GM23338 (cell line): Measurements from ENCODE around the gene ZNF69. TPM values are rescaled to one million over a fixed set of nuclear protein-coding genes. Genes with fewer than 3 reads are reported as not detected.

ENCODE experiments used
- ATAC-seq: fragments of 200-7000 bp; cut with Tn5 transposase; 3 replicates; pipeline ENCODE4 v1.9.1; 2020
- DNase-seq: peaks from one replicate; pipeline ENCODE4 v3.0.0-alpha.2; 2015; ENCODE audit warnings: low spot score
- H2AFZ ChIP-seq: fragments of 200-600 bp; sonication (generic); 2 replicates; pipeline ENCODE4 v1.8.0; 2016; ENCODE audit warnings: antibody characterized with exemption, mild to moderate bottlenecking, moderate library complexity
- H3F3A ChIP-seq: fragments of 200-600 bp; sonication (generic); replicated peaks from 2 replicates; pipeline ENCODE4 v1.8.0; 2017; ENCODE audit warnings: antibody characterized with exemption, mixed run types, low read depth
- H3K27ac ChIP-seq: fragments of 200-600 bp; sonication (generic); 2 replicates; pipeline ENCODE4 v1.6.1; 2016; ENCODE audit warnings: low read depth
- H3K27me3 ChIP-seq: fragments of 200-600 bp; sonication (generic); 2 replicates; pipeline ENCODE4 v1.8.0; 2016; ENCODE audit warnings: mild to moderate bottlenecking, mixed run types, moderate library complexity; ENCODE audit not compliant: insufficient read depth
- H3K36me3 ChIP-seq: fragments of 200-600 bp; sonication (generic); 2 replicates; pipeline ENCODE4 v1.8.0; 2016; ENCODE audit warnings: mild to moderate bottlenecking; ENCODE audit not compliant: insufficient read depth
- H3K4me1 ChIP-seq: fragments of 200-600 bp; sonication (generic); 2 replicates; pipeline ENCODE4 v1.8.0; 2016; ENCODE audit warnings: mild to moderate bottlenecking, moderate library complexity; ENCODE audit not compliant: insufficient read depth
- H3K4me2 ChIP-seq: fragments of 200-600 bp; sonication (generic); 2 replicates; pipeline ENCODE4 v1.7.1; 2017; ENCODE audit warnings: mixed run types
- H3K4me3 ChIP-seq: fragments of 200-600 bp; sonication (generic); 2 replicates; pipeline ENCODE4 v1.6.1; 2016; ENCODE audit warnings: mixed run types
- H3K79me2 ChIP-seq: fragments of 200-600 bp; sonication (generic); replicated peaks from 2 replicates; pipeline ENCODE4 v1.8.0; 2017; ENCODE audit warnings: mild to moderate bottlenecking; ENCODE audit not compliant: insufficient read depth
- H3K9me2 ChIP-seq: fragments of 200-600 bp; sonication (generic); 2 replicates; pipeline ENCODE4 v1.8.0; 2017; ENCODE audit not compliant: insufficient read depth
- H4K20me1 ChIP-seq: fragments of 200-600 bp; sonication (generic); replicated peaks from 2 replicates; pipeline ENCODE4 v1.8.0; 2017; ENCODE audit warnings: mild to moderate bottlenecking; ENCODE audit not compliant: insufficient read depth
- H3K27ac Mint-ChIP-seq: 2 replicates; pipeline ENCODE4 v1.8.0; 2020; ENCODE audit warnings: inconsistent platforms, mild to moderate bottlenecking, moderate library complexity, mixed read lengths
- H3K27me3 Mint-ChIP-seq: 3 replicates; pipeline ENCODE4 v1.8.0; 2022; ENCODE audit warnings: low read depth, mild to moderate bottlenecking, moderate library complexity, mixed read lengths, inconsistent platforms; ENCODE audit not compliant: insufficient read depth, poor library complexity
- H3K36me3 Mint-ChIP-seq: 3 replicates; pipeline ENCODE4 v1.8.0; 2021; ENCODE audit warnings: low read depth, mild to moderate bottlenecking, inconsistent platforms, moderate library complexity, mixed read lengths
- H3K4me1 Mint-ChIP-seq: 3 replicates; pipeline ENCODE4 v1.8.0; 2020; ENCODE audit warnings: mild to moderate bottlenecking, inconsistent platforms, mixed read lengths
- H3K4me3 Mint-ChIP-seq: 3 replicates; pipeline ENCODE4 v1.8.0; 2021; ENCODE audit warnings: moderate library complexity, mild to moderate bottlenecking, inconsistent platforms, mixed read lengths
- H3K9me3 Mint-ChIP-seq: 3 replicates; pipeline ENCODE4 v1.8.0; 2020; ENCODE audit warnings: moderate library complexity, mild to moderate bottlenecking, inconsistent platforms, mixed read lengths
- CREB1 ChIP-seq: fragments of 250-450 bp; sonication (Bioruptor Pico); IDR thresholded peaks from 2 replicates; pipeline ENCODE4 v1.5.0; 2020; ENCODE audit warnings: low read depth, mild to moderate bottlenecking, moderate library complexity
- EZH2 ChIP-seq: fragments of 200-600 bp; sonication (generic); IDR thresholded peaks from one replicate; pipeline ENCODE4 v1.8.0; 2017; ENCODE audit warnings: antibody characterized with exemption, mild to moderate bottlenecking, low read depth; ENCODE audit not compliant: unreplicated experiment
- STAT1 ChIP-seq: IDR thresholded peaks from one replicate; pipeline ENCODE4 v1.6.1; 2016; ENCODE audit warnings: antibody characterized with exemption; ENCODE audit not compliant: unreplicated experiment
- ZNF331 ChIP-seq: fragments of 250-450 bp; sonication (Bioruptor Pico); IDR thresholded peaks from 2 replicates; pipeline ENCODE4 v1.5.0; 2020; ENCODE audit warnings: low read depth, mild to moderate bottlenecking, moderate library complexity
- polyA plus RNA-seq: library from polyadenylated mRNA; unstranded; fragments of >200 nt; fragmentation: Nextera tagmentation; extraction: Ambion mirVana; gene quantifications from 2 replicates; pipeline ENCODE4 v1.2.1, GENCODE V29; 2016
- total RNA-seq: library from RNA; depleted of rRNA; stranded (reverse); fragments of >200 nt; shearing (Covaris generic); gene quantifications from 2 replicates; pipeline ENCODE4 v1.2.3, GENCODE V29; 2014
- TF ChIP-seq, protein P1 (sequence below): fragments of 250-450 bp; sonication (Bioruptor Pico); IDR thresholded peaks from 2 replicates; pipeline ENCODE4 v1.5.0; 2020; ENCODE audit warnings: mild to moderate bottlenecking, moderate library complexity
- TF ChIP-seq, protein P2 (sequence below): IDR thresholded peaks from 2 replicates; pipeline ENCODE4 v1.6.1; 2016; ENCODE audit warnings: antibody characterized with exemption

The ZNF69 gene
- total and polyA plus RNA-seq, 2 experiments from 2014 or later: 15.8 to 60.4 TPM

DNA sequence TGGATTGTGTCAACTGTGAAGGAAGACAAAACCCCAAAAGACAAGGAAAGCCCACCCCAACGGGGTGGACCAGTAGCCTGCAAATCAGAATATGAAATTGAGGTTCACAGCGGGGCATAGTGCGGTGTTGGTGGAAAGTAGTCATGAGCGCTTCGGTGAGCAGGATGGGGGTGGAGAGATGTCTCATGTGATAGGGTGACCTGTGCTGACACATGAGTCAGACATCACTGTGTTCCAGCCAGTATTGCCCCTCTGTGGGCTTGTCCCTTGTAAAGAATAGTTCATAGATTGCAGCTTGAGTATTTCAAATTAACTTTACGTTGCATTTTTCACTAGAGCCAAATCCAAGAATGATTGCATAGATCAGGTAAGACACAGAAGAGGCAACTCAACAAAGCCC is 7.3 kb downstream of the ZNF69 start:
- peaks cover 8% of the 10 kb centered on the region for H3K4me1 ChIP-seq
- ATAC-seq: no peak
- no peaks in the 10 kb centered on the region for H3F3A ChIP-seq
- H3K36me3 Mint-ChIP-seq: peaks cover 27% of the 10 kb centered on the region
- peaks cover 11% of the 10 kb centered on the region for H3K27me3 Mint-ChIP-seq
- H3K9me2 ChIP-seq: no peaks in the 10 kb centered on the region
- H3K4me2 ChIP-seq: no peak overlapping the region
- peaks cover 22% of the 10 kb centered on the region; the same call in 1 of the 2 replicates for H3K36me3 ChIP-seq
- H3K27ac Mint-ChIP-seq: no peak overlapping the region
- no peaks in the 10 kb centered on the region for H3K4me1 Mint-ChIP-seq
- H3K9me3 Mint-ChIP-seq: peaks cover 93% of the 10 kb centered on the region
- H3K79me2 ChIP-seq: peaks cover 71% of the 10 kb centered on the region
- TF ChIP-seq, protein P1, sequence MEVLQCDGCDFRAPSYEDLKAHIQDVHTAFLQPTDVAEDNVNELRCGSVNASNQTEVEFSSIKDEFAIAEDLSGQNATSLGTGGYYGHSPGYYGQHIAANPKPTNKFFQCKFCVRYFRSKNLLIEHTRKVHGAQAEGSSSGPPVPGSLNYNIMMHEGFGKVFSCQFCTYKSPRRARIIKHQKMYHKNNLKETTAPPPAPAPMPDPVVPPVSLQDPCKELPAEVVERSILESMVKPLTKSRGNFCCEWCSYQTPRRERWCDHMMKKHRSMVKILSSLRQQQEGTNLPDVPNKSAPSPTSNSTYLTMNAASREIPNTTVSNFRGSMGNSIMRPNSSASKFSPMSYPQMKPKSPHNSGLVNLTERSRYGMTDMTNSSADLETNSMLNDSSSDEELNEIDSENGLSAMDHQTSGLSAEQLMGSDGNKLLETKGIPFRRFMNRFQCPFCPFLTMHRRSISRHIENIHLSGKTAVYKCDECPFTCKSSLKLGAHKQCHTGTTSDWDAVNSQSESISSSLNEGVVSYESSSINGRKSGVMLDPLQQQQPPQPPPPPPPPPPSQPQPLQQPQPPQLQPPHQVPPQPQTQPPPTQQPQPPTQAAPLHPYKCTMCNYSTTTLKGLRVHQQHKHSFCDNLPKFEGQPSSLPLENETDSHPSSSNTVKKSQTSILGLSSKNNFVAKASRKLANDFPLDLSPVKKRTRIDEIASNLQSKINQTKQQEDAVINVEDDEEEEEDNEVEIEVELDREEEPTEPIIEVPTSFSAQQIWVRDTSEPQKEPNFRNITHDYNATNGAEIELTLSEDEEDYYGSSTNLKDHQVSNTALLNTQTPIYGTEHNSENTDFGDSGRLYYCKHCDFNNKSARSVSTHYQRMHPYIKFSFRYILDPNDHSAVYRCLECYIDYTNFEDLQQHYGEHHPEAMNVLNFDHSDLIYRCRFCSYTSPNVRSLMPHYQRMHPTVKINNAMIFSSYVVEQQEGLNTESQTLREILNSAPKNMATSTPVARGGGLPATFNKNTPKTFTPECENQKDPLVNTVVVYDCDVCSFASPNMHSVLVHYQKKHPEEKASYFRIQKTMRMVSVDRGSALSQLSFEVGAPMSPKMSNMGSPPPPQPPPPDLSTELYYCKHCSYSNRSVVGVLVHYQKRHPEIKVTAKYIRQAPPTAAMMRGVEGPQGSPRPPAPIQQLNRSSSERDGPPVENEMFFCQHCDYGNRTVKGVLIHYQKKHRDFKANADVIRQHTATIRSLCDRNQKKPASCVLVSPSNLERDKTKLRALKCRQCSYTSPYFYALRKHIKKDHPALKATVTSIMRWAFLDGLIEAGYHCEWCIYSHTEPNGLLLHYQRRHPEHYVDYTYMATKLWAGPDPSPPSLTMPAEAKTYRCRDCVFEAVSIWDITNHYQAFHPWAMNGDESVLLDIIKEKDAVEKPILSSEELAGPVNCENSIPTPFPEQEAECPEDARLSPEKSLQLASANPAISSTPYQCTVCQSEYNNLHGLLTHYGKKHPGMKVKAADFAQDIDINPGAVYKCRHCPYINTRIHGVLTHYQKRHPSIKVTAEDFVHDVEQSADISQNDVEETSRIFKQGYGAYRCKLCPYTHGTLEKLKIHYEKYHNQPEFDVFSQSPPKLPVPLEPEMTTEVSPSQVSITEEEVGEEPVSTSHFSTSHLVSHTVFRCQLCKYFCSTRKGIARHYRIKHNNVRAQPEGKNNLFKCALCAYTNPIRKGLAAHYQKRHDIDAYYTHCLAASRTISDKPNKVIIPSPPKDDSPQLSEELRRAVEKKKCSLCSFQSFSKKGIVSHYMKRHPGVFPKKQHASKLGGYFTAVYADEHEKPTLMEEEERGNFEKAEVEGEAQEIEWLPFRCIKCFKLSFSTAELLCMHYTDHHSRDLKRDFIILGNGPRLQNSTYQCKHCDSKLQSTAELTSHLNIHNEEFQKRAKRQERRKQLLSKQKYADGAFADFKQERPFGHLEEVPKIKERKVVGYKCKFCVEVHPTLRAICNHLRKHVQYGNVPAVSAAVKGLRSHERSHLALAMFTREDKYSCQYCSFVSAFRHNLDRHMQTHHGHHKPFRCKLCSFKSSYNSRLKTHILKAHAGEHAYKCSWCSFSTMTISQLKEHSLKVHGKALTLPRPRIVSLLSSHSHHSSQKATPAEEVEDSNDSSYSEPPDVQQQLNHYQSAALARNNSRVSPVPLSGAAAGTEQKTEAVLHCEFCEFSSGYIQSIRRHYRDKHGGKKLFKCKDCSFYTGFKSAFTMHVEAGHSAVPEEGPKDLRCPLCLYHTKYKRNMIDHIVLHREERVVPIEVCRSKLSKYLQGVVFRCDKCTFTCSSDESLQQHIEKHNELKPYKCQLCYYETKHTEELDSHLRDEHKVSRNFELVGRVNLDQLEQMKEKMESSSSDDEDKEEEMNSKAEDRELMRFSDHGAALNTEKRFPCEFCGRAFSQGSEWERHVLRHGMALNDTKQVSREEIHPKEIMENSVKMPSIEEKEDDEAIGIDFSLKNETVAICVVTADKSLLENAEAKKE (CRISPR knock-in tag): no peak
- TF ChIP-seq EZH2: no peak
- no peak for TF ChIP-seq CREB1 (CRISPR knock-in tag)
- no peak for TF ChIP-seq STAT1
- no peak for TF ChIP-seq ZNF331 (CRISPR knock-in tag)
- TF ChIP-seq, protein P2, sequence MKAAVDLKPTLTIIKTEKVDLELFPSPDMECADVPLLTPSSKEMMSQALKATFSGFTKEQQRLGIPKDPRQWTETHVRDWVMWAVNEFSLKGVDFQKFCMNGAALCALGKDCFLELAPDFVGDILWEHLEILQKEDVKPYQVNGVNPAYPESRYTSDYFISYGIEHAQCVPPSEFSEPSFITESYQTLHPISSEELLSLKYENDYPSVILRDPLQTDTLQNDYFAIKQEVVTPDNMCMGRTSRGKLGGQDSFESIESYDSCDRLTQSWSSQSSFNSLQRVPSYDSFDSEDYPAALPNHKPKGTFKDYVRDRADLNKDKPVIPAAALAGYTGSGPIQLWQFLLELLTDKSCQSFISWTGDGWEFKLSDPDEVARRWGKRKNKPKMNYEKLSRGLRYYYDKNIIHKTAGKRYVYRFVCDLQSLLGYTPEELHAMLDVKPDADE: no peak
- H3K4me3 Mint-ChIP-seq: no peak overlapping the region
- H3K27ac ChIP-seq: no peak overlapping the region
- no peaks in the 10 kb centered on the region for H3K27me3 ChIP-seq
- H3K4me3 ChIP-seq: no peak overlapping the region
- no peak overlapping the region for H2AFZ ChIP-seq
- no peaks in the 10 kb centered on the region for H4K20me1 ChIP-seq
- no peak for DNase-seq
